ENCODE data around the gene METTL25B.

METTL25B gene

DNA sequence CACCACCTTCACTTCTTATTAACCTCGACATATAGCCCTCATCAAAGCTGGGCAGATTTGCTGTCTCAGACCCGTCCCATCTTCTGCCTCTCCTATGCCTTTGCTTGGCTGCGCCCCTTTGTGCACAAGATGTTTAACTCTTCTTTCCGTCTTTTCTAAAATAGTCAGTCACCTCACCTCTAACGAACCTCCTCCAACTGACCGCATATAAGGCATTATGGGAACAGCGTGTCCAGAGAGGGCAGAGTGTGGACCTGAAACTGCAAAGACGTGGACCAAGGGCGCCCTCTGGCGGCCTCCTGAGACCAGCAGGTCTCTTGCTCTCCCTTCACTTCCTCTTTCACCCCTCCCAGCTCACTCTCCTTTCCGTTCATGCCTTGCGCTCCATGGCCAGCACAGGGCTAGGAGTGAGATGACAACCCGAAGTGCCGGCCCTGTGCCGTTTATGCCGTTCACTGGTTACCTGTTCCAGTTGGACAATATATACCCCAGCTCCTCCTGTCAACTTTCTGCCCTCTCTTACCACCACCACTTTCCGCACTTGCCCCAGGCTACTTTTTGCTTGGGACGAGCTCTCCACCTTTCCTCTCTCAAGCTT lies 2.5 kb upstream of the METTL25B start:
- H3K4me3 ChIP-seq (replicated peaks in 1 of 2; ENCODE audit: low read depth in 2 of 2, low read length in 2 of 2), result peak overlapping the region; percentile 24 to 99
- peak; percentile 93 for TF ChIP-seq CTCF (IDR thresholded peaks at IDR 0.05; ENCODE audit: low read depth, low read length)
- peak; percentile 94 to 95 for DNase-seq (ENCODE audit: low read depth in 2 of 2)

DNA sequence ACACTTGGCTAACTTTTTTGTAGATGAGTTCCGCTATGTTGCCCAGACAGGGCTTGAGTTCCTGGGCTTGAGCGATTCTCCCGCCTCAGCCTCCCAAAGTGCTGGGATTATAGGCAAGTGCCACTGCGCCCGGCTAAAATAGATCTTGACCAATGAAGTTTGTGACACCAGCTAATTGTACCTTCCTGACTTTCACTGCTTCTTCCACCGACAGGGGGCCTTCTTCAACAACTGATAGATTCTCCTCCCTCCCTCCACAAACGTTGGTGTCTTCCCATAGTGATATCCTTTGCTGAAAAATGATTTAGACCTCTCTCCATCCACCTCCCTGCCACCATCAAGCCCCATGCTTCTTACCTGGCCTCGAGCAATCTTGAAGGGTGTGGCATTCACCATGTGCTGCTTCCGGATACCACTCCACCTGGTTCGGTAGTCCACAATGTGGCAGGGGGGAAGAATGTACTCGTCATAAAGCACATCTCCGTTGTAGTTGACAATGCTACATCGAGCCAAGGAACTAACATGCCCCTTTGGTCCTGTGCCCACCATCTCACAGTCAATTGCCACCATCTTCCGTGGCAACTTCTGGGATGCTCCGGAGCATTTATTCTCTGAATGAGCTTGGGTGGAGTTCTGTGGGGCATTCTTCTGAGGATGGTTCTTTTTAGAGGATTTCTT lies 1.6 kb upstream of the METTL25B start:
- DNase-seq (ENCODE audit: low read depth in 2 of 2), result peak; percentile 76 to 79
- TF ChIP-seq CTCF (IDR thresholded peaks at IDR 0.05; ENCODE audit: low read depth, low read length), result peak; percentile 64
- H3K4me3 ChIP-seq (replicated peaks in 1 of 2; ENCODE audit: low read depth in 2 of 2, low read length in 2 of 2), result peak overlapping the region; percentile 24 to 99

DNA sequence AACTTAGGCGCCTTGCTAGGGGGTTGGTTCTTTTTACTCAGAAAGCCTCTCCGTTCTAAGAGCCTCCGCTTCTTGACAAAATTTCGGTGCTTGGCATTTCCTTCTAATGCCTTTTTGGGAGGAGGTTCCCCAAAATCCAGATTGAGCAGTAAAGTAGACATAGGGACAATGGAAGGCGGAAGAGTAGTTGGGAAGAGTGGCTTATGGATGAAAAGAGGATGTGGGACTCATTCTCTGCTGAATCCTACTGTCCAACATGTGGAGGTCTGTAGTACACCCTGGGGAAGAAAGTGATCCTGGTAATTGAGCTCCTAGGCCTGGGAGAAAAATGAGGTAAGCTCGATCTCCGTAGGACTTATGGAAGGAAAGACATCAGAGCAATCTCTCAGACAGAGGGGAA lies 777 bp upstream of the METTL25B start:
- DNase-seq (ENCODE audit: low read depth in 2 of 2), result no peak
- no peak for TF ChIP-seq CTCF (IDR thresholded peaks at IDR 0.05; ENCODE audit: low read depth, low read length)
- peak overlapping the region; percentile 88 to 99 for H3K4me3 ChIP-seq (replicated peaks in 1 of 2; ENCODE audit: low read depth in 2 of 2, low read length in 2 of 2)

- peak within 1 kb of the TSS; percentile 88 to 99 for H3K4me3 ChIP-seq (replicated peaks in 1 of 2; ENCODE audit: low read depth in 2 of 2, low read length in 2 of 2)
- TF ChIP-seq CTCF (IDR thresholded peaks at IDR 0.05; ENCODE audit: low read depth, low read length), result no peak
- peak; percentile 98 to 99 for DNase-seq (ENCODE audit: low read depth in 2 of 2)
Observed at GRCh38 chr1:156728599-156729462, 562 bp downstream of the METTL25B start, which contains the start of gene ISG20L2. TSS of gene ISG20L2 (minus strand) at chr1:156728766. CDS start at chr1:156727652, 1,114 bp downstream.

DNA sequence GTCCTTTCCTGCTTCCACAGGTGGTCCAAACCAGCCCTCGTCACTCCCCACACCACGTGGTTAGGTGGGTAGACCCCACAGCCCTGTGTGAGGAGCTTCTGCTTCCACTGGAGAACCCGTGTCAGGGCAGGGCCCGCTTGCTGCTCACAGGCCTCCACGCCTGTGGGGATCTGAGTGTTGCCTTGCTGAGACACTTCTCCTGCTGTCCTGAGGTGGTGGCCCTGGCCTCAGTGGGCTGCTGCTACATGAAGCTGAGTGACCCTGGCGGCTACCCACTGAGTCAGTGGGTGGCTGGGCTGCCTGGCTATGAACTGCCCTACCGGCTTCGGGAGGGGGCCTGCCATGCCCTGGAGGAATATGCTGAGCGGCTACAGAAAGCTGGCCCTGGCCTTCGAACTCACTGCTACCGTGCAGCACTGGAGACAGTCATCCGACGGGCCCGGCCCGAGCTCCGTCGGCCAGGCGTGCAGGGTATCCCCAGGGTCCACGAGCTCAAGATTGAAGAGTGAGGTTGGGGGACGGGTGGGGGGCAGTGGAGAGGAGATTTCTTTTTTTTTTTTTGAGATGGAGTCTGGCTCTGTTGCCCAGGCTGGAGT lies 5.8 kb downstream of the METTL25B start:
- TF ChIP-seq CTCF (IDR thresholded peaks at IDR 0.05; ENCODE audit: low read depth, low read length), result no peak
- H3K4me3 ChIP-seq (replicated peaks in 1 of 2; ENCODE audit: low read depth in 2 of 2, low read length in 2 of 2), result no peak overlapping the region
- DNase-seq (ENCODE audit: low read depth in 2 of 2), result no peak

DNA sequence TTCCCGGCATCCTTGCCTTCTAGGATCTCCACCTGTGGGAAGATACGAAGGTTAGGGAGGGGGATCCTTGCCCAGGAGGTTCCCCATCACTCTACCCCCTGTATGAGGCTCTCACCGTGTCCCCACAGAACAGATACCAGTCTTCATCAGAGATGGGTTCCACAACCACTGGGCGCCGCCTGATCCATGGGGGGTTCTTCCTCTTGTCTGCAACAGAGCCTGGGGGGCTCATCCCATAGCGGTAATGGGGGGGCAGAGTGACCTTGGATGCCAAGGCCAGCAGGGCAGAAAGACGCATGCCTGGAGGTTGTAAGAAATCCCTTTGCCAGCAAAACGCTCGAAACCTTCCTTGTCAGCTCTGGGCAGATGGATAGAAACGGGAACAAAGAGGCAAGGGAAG lies 10.1 kb downstream of the METTL25B start:
- no peak overlapping the region for H3K4me3 ChIP-seq (replicated peaks in 1 of 2; ENCODE audit: low read depth in 2 of 2, low read length in 2 of 2)
- DNase-seq (ENCODE audit: low read depth in 2 of 2), result no peak
- TF ChIP-seq CTCF (IDR thresholded peaks at IDR 0.05; ENCODE audit: low read depth, low read length), result no peak

All from cardiac fibroblast (primary cell).